H9 (cell line): ENCODE results near the gene IGFL1. TPM values are rescaled to one million over a fixed set of nuclear protein-coding genes. Genes with fewer than 3 reads are reported as not detected.
"Not testable (repeated sequence)": the region's sequence is repeated elsewhere in the genome, so short reads cannot be mapped to it uniquely, and the experiment has no call there.

ENCODE experiments used
- DNase-seq: peaks from one replicate; pipeline ENCODE4 v3.0.0-alpha.2; 2017
- H2AFZ ChIP-seq: one replicate; pipeline ENCODE4 v1.6.1; 2013; ENCODE audit warnings: mild to moderate bottlenecking, low read length, control low read depth, moderate library complexity
- H2AK5ac ChIP-seq: 2 replicates; pipeline ENCODE4 v1.6.1; 2013; ENCODE audit warnings: low read length, control low read depth, mixed read lengths; ENCODE audit not compliant: insufficient read length
- H2BK120ac ChIP-seq: one replicate; pipeline ENCODE4 v1.6.1; 2013; ENCODE audit warnings: low read depth, mild to moderate bottlenecking, low read length, control low read depth, inconsistent platforms; ENCODE audit not compliant: poor library complexity, severe bottlenecking
- H2BK12ac ChIP-seq: 2 replicates; pipeline ENCODE4 v1.6.1; 2013; ENCODE audit warnings: low read length, control low read depth, mixed read lengths, low read depth; ENCODE audit not compliant: insufficient read length
- H2BK15ac ChIP-seq: 2 replicates; pipeline ENCODE4 v1.6.1; 2013; ENCODE audit warnings: low read depth, low read length, control low read depth
- H2BK20ac ChIP-seq: one replicate; pipeline ENCODE4 v1.6.1; 2013; ENCODE audit warnings: low read depth, mild to moderate bottlenecking, low read length, control low read depth, inconsistent platforms; ENCODE audit not compliant: poor library complexity, severe bottlenecking
- H2BK5ac ChIP-seq: 2 replicates; pipeline ENCODE4 v1.6.1; 2013; ENCODE audit warnings: low read length, control low read depth, mixed read lengths; ENCODE audit not compliant: insufficient read length
- H3K14ac ChIP-seq: 2 replicates; pipeline ENCODE4 v1.6.1; 2013; ENCODE audit warnings: low read length, control low read depth; ENCODE audit not compliant: insufficient read depth
- H3K18ac ChIP-seq: 2 replicates; pipeline ENCODE4 v1.6.1; 2013; ENCODE audit warnings: low read depth, mild to moderate bottlenecking, mixed read lengths, low read length, control low read depth; ENCODE audit not compliant: insufficient read length
- H3K23ac ChIP-seq: 2 replicates; pipeline ENCODE4 v1.6.1; 2013; ENCODE audit warnings: low read length, control low read depth, mixed read lengths, low read depth; ENCODE audit not compliant: insufficient read length
- H3K23me2 ChIP-seq: 2 replicates; pipeline ENCODE4 v1.6.1; 2013; ENCODE audit warnings: low read depth, mild to moderate bottlenecking, mixed read lengths, low read length, control low read depth; ENCODE audit not compliant: insufficient read length, poor library complexity, severe bottlenecking
- H3K27ac ChIP-seq: 2 replicates; pipeline ENCODE4 v1.5.1; 2013; ENCODE audit warnings: low read length, control low read depth, mixed read lengths, low read depth; ENCODE audit not compliant: insufficient read length
- H3K27me3 ChIP-seq: 2 replicates; pipeline ENCODE4 v1.6.1; 2013; ENCODE audit warnings: low read length, control low read depth, inconsistent platforms; ENCODE audit not compliant: insufficient read depth
- H3K4ac ChIP-seq: 2 replicates; pipeline ENCODE4 v1.6.1; 2013; ENCODE audit warnings: low read depth, mild to moderate bottlenecking, control low read depth, inconsistent platforms, low read length, moderate library complexity
- H3K4me1 ChIP-seq: 2 replicates; pipeline ENCODE4 v1.6.1; 2013; ENCODE audit warnings: low read length, control low read depth, inconsistent platforms; ENCODE audit not compliant: insufficient read depth
- H3K4me2 ChIP-seq: 2 replicates; pipeline ENCODE4 v1.6.1; 2013; ENCODE audit warnings: low read length, control low read depth, mixed read lengths; ENCODE audit not compliant: insufficient read length, insufficient read depth
- H3K56ac ChIP-seq: 2 replicates; pipeline ENCODE4 v1.6.1; 2013; ENCODE audit warnings: low read depth, mild to moderate bottlenecking, mixed read lengths, low read length, control low read depth; ENCODE audit not compliant: insufficient read length
- H3K79me1 ChIP-seq: 2 replicates; pipeline ENCODE4 v1.6.1; 2013; ENCODE audit warnings: low read depth, mild to moderate bottlenecking, moderate library complexity, low read length, control low read depth, inconsistent platforms; ENCODE audit not compliant: insufficient read depth, poor library complexity, severe bottlenecking
- H3K79me2 ChIP-seq: 2 replicates; pipeline ENCODE4 v1.6.1; 2013; ENCODE audit warnings: low read length, control low read depth, inconsistent platforms; ENCODE audit not compliant: insufficient read depth
- H3K9ac ChIP-seq: 2 replicates; pipeline ENCODE4 v1.6.1; 2013; ENCODE audit warnings: low read length, control low read depth, mixed read lengths; ENCODE audit not compliant: insufficient read length; ENCODE audit errors: extremely low read depth
- H3K9me3 ChIP-seq: one replicate; pipeline ENCODE4 v1.6.1; 2013; ENCODE audit warnings: low read depth, low read length, inconsistent platforms; ENCODE audit not compliant: control insufficient read depth
- H3T11ph ChIP-seq: one replicate; pipeline ENCODE4 v1.6.1; 2013; ENCODE audit warnings: mild to moderate bottlenecking, low read length, control low read depth, inconsistent platforms
- H4K20me1 ChIP-seq: one replicate; pipeline ENCODE4 v1.6.1; 2013; ENCODE audit not compliant: control insufficient read depth, insufficient read length, insufficient read depth
- H4K5ac ChIP-seq: 2 replicates; pipeline ENCODE4 v1.6.1; 2013; ENCODE audit warnings: low read depth, mild to moderate bottlenecking, mixed read lengths, low read length, control low read depth; ENCODE audit not compliant: insufficient read length
- H4K8ac ChIP-seq: replicated peaks from 2 replicates; pipeline ENCODE4 v1.6.1; 2013; ENCODE audit warnings: low read length, control low read depth, mixed read lengths, low read depth; ENCODE audit not compliant: insufficient read length
- H4K91ac ChIP-seq: 2 replicates; pipeline ENCODE4 v1.6.1; 2013; ENCODE audit warnings: low read depth, mild to moderate bottlenecking, moderate library complexity, mixed read lengths, low read length, control low read depth; ENCODE audit not compliant: insufficient read length
- H3K27ac Mint-ChIP-seq, 3 experiments: 2 replicates in 2 of 3; 3 replicates in 1 of 3; pipeline ENCODE4 v1.8.0; 2020 to 2021; ENCODE audit warnings: mixed read lengths in 3 of 3, mild to moderate bottlenecking in 1 of 3, moderate library complexity in 1 of 3
- H3K27me3 Mint-ChIP-seq: 2 replicates; pipeline ENCODE4 v1.8.0; 2021; ENCODE audit warnings: low read depth, mild to moderate bottlenecking, moderate library complexity, mixed read lengths
- H3K36me3 Mint-ChIP-seq, 3 experiments: 2 replicates in 2 of 3; 3 replicates in 1 of 3; pipeline ENCODE4 v1.8.0; 2020 to 2021; ENCODE audit warnings: low read depth in 3 of 3, mixed read lengths in 3 of 3; ENCODE audit not compliant: insufficient read depth in 1 of 3
- H3K4me1 Mint-ChIP-seq, 2 experiments: 2 replicates each; pipeline ENCODE4 v1.8.0; 2020; ENCODE audit warnings: mixed read lengths in 2 of 2
- H3K4me3 Mint-ChIP-seq, 2 experiments: 2 replicates in 1 of 2; 3 replicates in 1 of 2; pipeline ENCODE4 v1.8.0; 2020 to 2021; ENCODE audit warnings: mild to moderate bottlenecking in 2 of 2, mixed read lengths in 2 of 2, moderate library complexity in 1 of 2
- H3K9me3 Mint-ChIP-seq, 2 experiments: 2 replicates in 1 of 2; 3 replicates in 1 of 2; pipeline ENCODE4 v1.8.0; 2020; ENCODE audit warnings: mild to moderate bottlenecking in 2 of 2, mixed read lengths in 2 of 2, moderate library complexity in 1 of 2
- CTCF ChIP-seq: fragments of 200-600 bp; sonication (generic); conservative IDR thresholded peaks from 3 replicates; pipeline ENCODE4 v1.8.0; 2021; ENCODE audit warnings: antibody characterized with exemption, mild to moderate bottlenecking
- WGBS: extraction: QIAGEN DNeasy Blood & Tissue Kit; methylation state at CpG from one replicate; pipeline ENCODE4 v1.1.7; 2013; ENCODE audit warnings: missing lambda C conversion rate, low lambda C conversion rate, mixed read lengths; ENCODE audit not compliant: insufficient read length; ENCODE audit errors: extremely low coverage; 5-methylcytosine and 5-hydroxymethylcytosine counted together
- total RNA-seq: library from RNA; stranded (reverse); gene quantifications from 2 replicates; pipeline ENCODE4 v1.2.1, GENCODE V29; 2021

Gene IGFL1
- total RNA-seq, 1 experiment from 2014 or later, result not detected

GRCh38 chr19:46195104-46195503, 34.4 kb upstream of the IGFL1 start:
- H3K23me2 ChIP-seq, result no peaks in the 10 kb centered on the region
- no peak overlapping the region for H3K14ac ChIP-seq
- DNase-seq, result no peak
- no peak overlapping the region for H2BK120ac ChIP-seq
- H3K4me1 ChIP-seq, result no peaks in the 10 kb centered on the region
- H3K27me3 Mint-ChIP-seq, result peaks cover 6% of the 10 kb centered on the region; the same call in 1 of the 2 replicates
- TF ChIP-seq CTCF, result no peak
- no peak overlapping the region for H3K4me3 Mint-ChIP-seq
- H4K5ac ChIP-seq, result no peak overlapping the region
- H3K79me2 ChIP-seq, result no peaks in the 10 kb centered on the region
- no peak overlapping the region for H3K4ac ChIP-seq
- no peak overlapping the region for H3K9ac ChIP-seq
- H3K27ac Mint-ChIP-seq, result no peak overlapping the region; a peak in 1 of 7 replicates
- H2BK20ac ChIP-seq, result no peak overlapping the region
- H2BK12ac ChIP-seq, result no peak overlapping the region
- no peak overlapping the region for H2BK15ac ChIP-seq
- no peak overlapping the region for H4K91ac ChIP-seq
- no peak overlapping the region for H3K56ac ChIP-seq
- peaks cover 0 to 5% of the 10 kb centered on the region in 2 experiments; a peak in 2 of 4 replicates for H3K4me1 Mint-ChIP-seq
- no peaks in the 10 kb centered on the region for H3K9me3 ChIP-seq
- H4K20me1 ChIP-seq, result no peaks in the 10 kb centered on the region
- H3T11ph ChIP-seq, result no peak overlapping the region
- H3K27ac ChIP-seq, result no peak overlapping the region
- H4K8ac ChIP-seq, result no peak overlapping the region
- no peak overlapping the region for H2AK5ac ChIP-seq
- no peak overlapping the region for H3K23ac ChIP-seq
- no peak overlapping the region for H3K18ac ChIP-seq
- no peaks in the 10 kb centered on the region for H3K9me3 Mint-ChIP-seq
- no peak overlapping the region for H3K4me2 ChIP-seq
- no peaks in the 10 kb centered on the region for H3K79me1 ChIP-seq
- H3K36me3 Mint-ChIP-seq, result no peaks in the 10 kb centered on the region
- no peak overlapping the region for H2AFZ ChIP-seq
- H2BK5ac ChIP-seq, result no peak overlapping the region
- WGBS, result no CpG with 5 or more reads among the region's 3 CpGs
- no peaks in the 10 kb centered on the region for H3K27me3 ChIP-seq

DNA sequence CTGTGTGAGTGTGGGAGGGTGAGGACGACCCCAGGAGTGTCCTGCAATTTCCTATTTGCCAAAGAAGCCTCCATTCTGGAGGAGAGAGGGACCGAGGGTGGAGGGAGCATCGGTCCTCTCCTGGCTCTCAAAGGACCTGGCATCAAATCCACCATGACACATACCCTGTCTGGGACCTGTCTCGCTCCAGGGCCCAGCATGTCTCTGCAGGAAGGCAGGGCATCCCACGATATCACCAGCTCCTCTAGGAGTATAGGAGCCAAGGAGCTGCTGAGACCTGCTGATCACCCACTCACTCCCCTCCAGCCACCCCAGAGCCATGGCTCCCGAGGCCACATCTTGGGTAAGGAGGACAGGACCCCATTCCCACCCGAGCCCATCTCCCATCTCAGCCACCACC, 33.6 kb upstream of the IGFL1 start:
- not testable (repeated sequence) for H3K4me1 ChIP-seq, H3K4me3 Mint-ChIP-seq, H2BK5ac ChIP-seq, H3K9me3 ChIP-seq, H3K14ac ChIP-seq, H3K79me1 ChIP-seq, H2BK12ac ChIP-seq, H2AK5ac ChIP-seq, H3K56ac ChIP-seq, H2BK120ac ChIP-seq, H4K91ac ChIP-seq, H2BK15ac ChIP-seq, H3K79me2 ChIP-seq, H3K4me2 ChIP-seq, H3K9ac ChIP-seq, H3K36me3 Mint-ChIP-seq, H3K18ac ChIP-seq, H3K23ac ChIP-seq, H4K8ac ChIP-seq, H3K27me3 Mint-ChIP-seq, H2BK20ac ChIP-seq, H3T11ph ChIP-seq, H4K20me1 ChIP-seq, H3K9me3 Mint-ChIP-seq, H2AFZ ChIP-seq, H3K4me1 Mint-ChIP-seq, H3K27ac ChIP-seq, H3K4ac ChIP-seq, DNase-seq, H3K23me2 ChIP-seq, H4K5ac ChIP-seq, H3K27me3 ChIP-seq, H3K27ac Mint-ChIP-seq
- no CpG with 5 or more reads among the region's 7 CpGs for WGBS
